Measurements from ENCODE around the gene GPR37L1. TPM values are rescaled to one million over a fixed set of nuclear protein-coding genes. Genes with fewer than 3 reads are reported as not detected.
"Not testable (repeated sequence)": the region's sequence is repeated elsewhere in the genome, so short reads cannot be mapped to it uniquely, and the experiment has no call there.

GPR37L1 gene
- total RNA-seq, 2 donors from 2014 or later = not detected

GRCh38 chr1:202134645-202135172, 12.0 kb downstream of the GPR37L1 start:
- no peak for ATAC-seq (replicated peaks)
- Mint-ChIP-seq H3K27ac (no peak overlapping the region), H3K4me1 (no peaks in the 10 kb centered on the region), H3K4me3 (no peak overlapping the region), H3K27me3 (no peaks in the 10 kb centered on the region), H3K9me3 (no peaks in the 10 kb centered on the region), H3K36me3 (ENCODE audit: low read depth) (peaks cover 63% of the 10 kb centered on the region)

DNA sequence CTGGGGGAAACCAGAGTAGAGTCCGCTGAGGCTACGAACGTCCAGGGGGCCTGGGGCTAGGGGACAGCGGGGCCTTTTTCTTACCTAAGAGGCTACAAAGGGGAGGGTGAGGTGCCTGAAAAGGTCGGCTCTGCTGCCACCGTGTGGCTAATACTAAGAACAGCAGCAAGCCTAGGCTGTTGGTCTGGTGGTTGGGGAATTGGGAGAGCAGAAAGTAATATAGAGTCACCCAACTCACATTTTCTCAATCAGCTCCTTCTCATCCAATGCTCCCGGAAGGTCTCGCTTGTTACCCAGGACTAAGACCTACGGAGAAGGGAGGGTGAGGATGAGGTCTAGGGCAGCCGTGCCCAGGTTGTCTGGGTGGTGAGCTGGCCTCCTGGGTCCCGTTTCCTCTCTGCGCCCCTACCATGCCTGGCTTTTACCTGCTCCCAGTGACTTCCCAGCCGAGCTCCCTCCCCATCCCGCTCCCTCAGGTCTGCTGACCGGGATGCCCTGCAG, 12.6 kb downstream of the GPR37L1 start:
- Mint-ChIP-seq H3K27me3 (no peaks in the 10 kb centered on the region), H3K9me3 (no peaks in the 10 kb centered on the region), H3K27ac (no peak overlapping the region), H3K4me3 (no peak overlapping the region), H3K4me1 (no peaks in the 10 kb centered on the region), H3K36me3 (ENCODE audit: low read depth) (peaks cover 63% of the 10 kb centered on the region)
- ATAC-seq (replicated peaks) = peak; percentile 89

DNA sequence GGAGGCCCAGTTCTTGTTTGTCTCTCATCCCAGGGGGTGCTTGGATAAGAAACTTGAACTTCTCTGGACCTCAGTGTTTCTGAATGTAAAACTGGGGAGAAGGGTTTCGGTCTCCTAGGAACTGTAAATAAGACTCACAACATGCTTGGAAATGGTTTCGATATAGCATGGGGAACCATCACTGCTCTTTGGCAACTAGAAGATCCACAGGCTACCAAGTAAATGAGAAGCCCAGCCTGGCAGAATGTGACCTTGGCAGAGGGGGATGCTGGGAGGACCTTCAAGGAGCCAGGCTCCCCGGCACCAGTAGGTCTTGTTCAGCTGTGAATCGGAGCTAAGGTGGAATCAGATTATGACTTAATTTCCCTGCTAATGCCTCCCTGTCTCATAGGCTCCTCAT, 18.1 kb downstream of the GPR37L1 start:
- H3K36me3 Mint-ChIP-seq (ENCODE audit: low read depth) = peaks cover 29% of the 10 kb centered on the region
- no peak for ATAC-seq (replicated peaks)
- H3K27me3 Mint-ChIP-seq = no peaks in the 10 kb centered on the region
- H3K4me1 Mint-ChIP-seq = peaks cover 7% of the 10 kb centered on the region
- no peaks in the 10 kb centered on the region for H3K9me3 Mint-ChIP-seq
- H3K27ac Mint-ChIP-seq = no peak overlapping the region
- H3K4me3 Mint-ChIP-seq = no peak overlapping the region

GRCh38 chr1:202141468-202141867, 18.8 kb downstream of the GPR37L1 start:
- H3K4me1 Mint-ChIP-seq; H3K9me3 Mint-ChIP-seq; ATAC-seq (replicated peaks); H3K27me3 Mint-ChIP-seq: not testable (repeated sequence)
- Mint-ChIP-seq H3K27ac (peak overlapping the region; percentile 65), H3K4me3 (peak overlapping the region; percentile 97), H3K36me3 (ENCODE audit: low read depth) (peaks cover 27% of the 10 kb centered on the region)

DNA sequence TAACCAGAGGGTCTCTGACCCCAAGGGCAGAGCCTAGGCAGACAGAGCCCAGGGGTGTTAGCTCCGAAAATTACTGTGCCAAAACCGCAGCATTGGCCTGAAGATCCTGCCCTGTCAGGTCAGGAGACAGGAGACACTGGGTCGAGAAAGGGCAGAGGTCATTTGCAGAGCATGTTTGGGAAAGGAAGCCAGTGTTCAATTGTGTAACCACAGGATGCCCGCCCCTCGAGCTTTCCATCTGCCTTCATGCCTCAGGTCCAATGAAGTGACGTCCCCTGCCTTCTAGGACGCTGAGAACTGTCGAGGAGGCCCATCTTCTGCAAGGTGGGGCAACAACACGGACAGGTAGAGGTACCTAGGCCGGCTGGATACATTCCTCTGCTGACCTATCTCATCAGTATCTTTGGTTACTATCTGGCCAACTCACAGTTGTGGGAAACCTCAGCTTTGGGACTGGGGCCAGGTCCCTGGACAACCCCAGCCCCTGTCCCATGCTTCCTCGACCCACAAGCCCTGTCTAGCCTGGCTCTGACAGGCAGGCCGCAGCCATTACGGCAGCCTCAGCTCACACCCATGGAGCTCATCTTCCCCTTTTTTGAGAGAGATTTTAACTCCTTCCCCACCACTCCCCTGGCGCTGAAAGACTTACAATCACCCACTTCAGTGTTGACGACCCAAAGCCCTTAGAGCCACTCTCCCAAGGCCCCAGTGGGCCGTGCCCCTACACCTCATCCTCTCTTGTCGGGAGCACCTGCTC, 20.5 kb downstream of the GPR37L1 start:
- Mint-ChIP-seq H3K4me1 (peaks cover 10% of the 10 kb centered on the region), H3K9me3 (no peaks in the 10 kb centered on the region), H3K36me3 (ENCODE audit: low read depth) (peaks cover 31% of the 10 kb centered on the region), H3K27me3 (no peaks in the 10 kb centered on the region), H3K27ac (peak overlapping the region; percentile 98), H3K4me3 (peak overlapping the region; percentile 97)
- ATAC-seq (replicated peaks) = peak; percentile 9

GRCh38 chr1:202143768-202144401, 21.2 kb downstream of the GPR37L1 start:
- ATAC-seq (replicated peaks) = peak; percentile 60
- H3K27me3 Mint-ChIP-seq = no peaks in the 10 kb centered on the region
- H3K4me1 Mint-ChIP-seq = peaks cover 10% of the 10 kb centered on the region
- H3K9me3 Mint-ChIP-seq = no peaks in the 10 kb centered on the region
- H3K27ac Mint-ChIP-seq = peak overlapping the region; percentile 98
- peak overlapping the region; percentile 97 for H3K4me3 Mint-ChIP-seq
- peaks cover 31% of the 10 kb centered on the region for H3K36me3 Mint-ChIP-seq (ENCODE audit: low read depth)

- H3K4me1 Mint-ChIP-seq = peaks cover 14% of the 10 kb centered on the region
- H3K27ac Mint-ChIP-seq = peak within 1 kb of the TSS; percentile 98
- no peaks in the 10 kb centered on the region for H3K27me3 Mint-ChIP-seq
- peak; percentile 77 for ATAC-seq (replicated peaks)
- H3K9me3 Mint-ChIP-seq = no peaks in the 10 kb centered on the region
- H3K36me3 Mint-ChIP-seq (ENCODE audit: low read depth) = peaks cover 35% of the 10 kb centered on the region
- H3K4me3 Mint-ChIP-seq = peak within 1 kb of the TSS; percentile 97
Observed at GRCh38 chr1:202144402-202145067, 21.8 kb downstream of the GPR37L1 start, which contains the start of gene ARL8A. Gene ARL8A (minus strand): TSS chr1:202144737. CDS start chr1:202144572, 165 bp downstream.

- peak overlapping the region; percentile 90 for H3K27ac Mint-ChIP-seq
- H3K9me3 Mint-ChIP-seq = no peaks in the 10 kb centered on the region
- peak; percentile 66 for ATAC-seq (replicated peaks)
- H3K36me3 Mint-ChIP-seq (ENCODE audit: low read depth) = peaks cover 42% of the 10 kb centered on the region
- H3K4me3 Mint-ChIP-seq = peak overlapping the region; percentile 85
- H3K4me1 Mint-ChIP-seq = peaks cover 14% of the 10 kb centered on the region
- H3K27me3 Mint-ChIP-seq = no peaks in the 10 kb centered on the region
Observed at GRCh38 chr1:202145068-202145743, 22.5 kb downstream of the GPR37L1 start.

DNA sequence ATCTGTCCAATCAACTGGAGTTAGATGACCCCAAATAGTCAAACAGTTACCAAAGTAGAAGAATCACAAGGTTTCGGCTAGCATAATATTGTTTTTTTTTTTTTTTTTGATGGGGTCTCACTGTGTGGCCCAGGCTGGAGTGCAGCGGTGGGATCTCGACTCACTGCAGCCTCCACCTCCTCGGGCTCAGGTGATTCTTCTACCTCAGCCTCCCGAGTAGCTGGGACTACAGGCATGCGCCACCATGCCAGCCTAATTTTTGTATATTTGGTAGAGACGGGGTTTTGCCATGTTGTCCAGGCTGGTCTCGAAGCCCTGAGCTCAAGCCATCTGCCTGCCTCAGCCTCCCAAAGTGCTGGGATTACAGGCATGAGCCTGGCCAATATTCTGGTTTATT, 23.0 kb downstream of the GPR37L1 start:
- H3K4me3 Mint-ChIP-seq = peak overlapping the region; percentile 85
- peaks cover 17% of the 10 kb centered on the region for H3K4me1 Mint-ChIP-seq
- H3K36me3 Mint-ChIP-seq (ENCODE audit: low read depth) = peaks cover 47% of the 10 kb centered on the region
- not testable (repeated sequence) for ATAC-seq (replicated peaks); H3K9me3 Mint-ChIP-seq; H3K27me3 Mint-ChIP-seq
- peak overlapping the region; percentile 90 for H3K27ac Mint-ChIP-seq

DNA sequence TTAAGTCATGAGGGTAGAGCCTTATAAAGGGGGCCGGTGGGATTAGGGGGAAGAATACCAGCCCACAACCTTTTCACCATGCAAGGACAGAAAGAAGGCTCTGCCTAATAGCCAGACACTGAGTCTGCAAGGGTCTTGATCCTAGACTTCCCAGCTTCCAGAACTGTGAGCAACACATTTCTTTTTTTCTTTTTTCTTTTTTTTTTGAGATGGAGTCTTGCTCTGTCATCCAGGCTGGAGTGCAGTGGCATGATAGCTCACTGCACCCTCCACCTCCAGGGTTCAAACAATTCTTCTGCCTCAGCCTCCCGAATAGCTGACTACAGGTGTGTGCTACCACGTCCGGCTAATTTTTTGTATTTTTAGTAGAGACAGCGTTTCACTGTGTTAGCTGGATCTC, 23.6 kb downstream of the GPR37L1 start:
- Mint-ChIP-seq H3K9me3 (no peaks in the 10 kb centered on the region), H3K36me3 (ENCODE audit: low read depth) (peaks cover 53% of the 10 kb centered on the region), H3K4me1 (peaks cover 22% of the 10 kb centered on the region), H3K27ac (no peak overlapping the region), H3K27me3 (no peaks in the 10 kb centered on the region), H3K4me3 (peak overlapping the region; percentile 85)
- ATAC-seq (replicated peaks) = no peak

DNA sequence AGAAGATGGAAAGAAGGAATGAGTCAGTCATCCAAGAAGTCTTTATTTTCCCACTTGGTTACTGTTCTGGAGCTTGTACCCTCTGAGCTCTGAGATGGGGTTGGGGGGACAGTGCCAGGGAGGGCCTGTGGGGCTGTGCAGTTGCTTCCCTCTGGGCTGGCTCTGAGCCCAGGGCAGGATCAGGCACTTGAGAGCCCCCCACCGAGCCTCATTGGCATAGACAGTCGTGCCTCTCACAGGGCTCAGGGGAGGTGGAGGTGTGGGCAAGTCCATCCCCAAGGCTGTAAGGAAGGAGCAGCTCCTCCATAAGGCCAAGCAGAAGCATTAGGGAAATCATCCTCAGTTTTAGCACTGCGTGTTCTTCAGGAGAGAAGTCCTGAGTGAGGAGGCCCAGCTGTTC, 24.3 kb downstream of the GPR37L1 start:
- no peaks in the 10 kb centered on the region for H3K9me3 Mint-ChIP-seq
- H3K27ac Mint-ChIP-seq = no peak overlapping the region
- H3K4me3 Mint-ChIP-seq = no peak overlapping the region
- ATAC-seq (replicated peaks) = no peak
- no peaks in the 10 kb centered on the region for H3K27me3 Mint-ChIP-seq
- H3K36me3 Mint-ChIP-seq (ENCODE audit: low read depth) = peaks cover 60% of the 10 kb centered on the region
- H3K4me1 Mint-ChIP-seq = peaks cover 23% of the 10 kb centered on the region

GRCh38 chr1:202148391-202148790, 25.7 kb downstream of the GPR37L1 start:
- Mint-ChIP-seq H3K36me3 (ENCODE audit: low read depth) (peaks cover 70% of the 10 kb centered on the region), H3K4me1 (peaks cover 20% of the 10 kb centered on the region), H3K4me3 (no peak overlapping the region), H3K9me3 (no peaks in the 10 kb centered on the region), H3K27ac (peak overlapping the region; percentile 11), H3K27me3 (no peaks in the 10 kb centered on the region)
- ATAC-seq (replicated peaks) = no peak

- H3K4me3 Mint-ChIP-seq = no peak overlapping the region
- peak overlapping the region; percentile 53 for H3K27ac Mint-ChIP-seq
- peaks cover 18% of the 10 kb centered on the region for H3K4me1 Mint-ChIP-seq
- no peaks in the 10 kb centered on the region for H3K27me3 Mint-ChIP-seq
- no peak for ATAC-seq (replicated peaks)
- no peaks in the 10 kb centered on the region for H3K9me3 Mint-ChIP-seq
- H3K36me3 Mint-ChIP-seq (ENCODE audit: low read depth) = peaks cover 77% of the 10 kb centered on the region
Observed at GRCh38 chr1:202149566-202149965, 26.8 kb downstream of the GPR37L1 start.

- Mint-ChIP-seq H3K4me1 (peaks cover 24% of the 10 kb centered on the region), H3K36me3 (ENCODE audit: low read depth) (peaks cover 84% of the 10 kb centered on the region), H3K4me3 (no peak overlapping the region), H3K27me3 (no peaks in the 10 kb centered on the region), H3K9me3 (no peaks in the 10 kb centered on the region), H3K27ac (no peak overlapping the region)
- ATAC-seq (replicated peaks) = no peak
Observed at GRCh38 chr1:202150187-202150586, 27.5 kb downstream of the GPR37L1 start.
